HuH-7.5 (cell line): Measurements from ENCODE around the gene TLE5.
"Not testable (repeated sequence)": the region's sequence is repeated elsewhere in the genome, so short reads cannot be mapped to it uniquely, and the experiment has no call there.

ENCODE experiments used
- DNase-seq: peaks from one replicate; pipeline ENCODE4 v3.0.0; 2011; ENCODE audit warnings: low spot score

TLE5 gene

GRCh38 chr19:3045191-3045590 lies 17.1 kb downstream of the TLE5 start:
- DNase-seq = no peak

- no peak for DNase-seq
These were observed 19.6 kb downstream of the TLE5 start for GRCh38 chr19:3042621-3043267.

- DNase-seq = no peak
These were observed 20.3 kb downstream of the TLE5 start for GRCh38 chr19:3041761-3042620.

DNA sequence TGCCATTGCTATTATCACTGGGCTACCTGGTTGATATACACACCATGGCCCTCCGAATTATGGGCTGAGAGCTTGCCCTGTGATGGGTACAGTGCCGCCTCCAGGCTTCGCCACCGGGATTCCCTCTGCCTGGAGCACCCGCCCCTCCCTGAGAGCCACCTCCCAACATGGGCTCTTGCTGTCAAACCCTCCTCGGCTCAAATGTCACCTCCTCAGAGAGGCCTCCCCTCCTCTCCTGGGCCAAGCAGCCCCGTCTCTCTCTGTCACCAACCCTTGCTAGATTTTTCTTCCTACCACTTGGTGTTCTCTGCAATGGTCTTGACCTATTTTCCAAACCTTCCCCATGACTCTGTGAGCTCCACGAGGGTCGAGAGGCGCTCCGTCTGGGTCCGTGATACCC lies 21.0 kb downstream of the TLE5 start:
- DNase-seq = no peak

DNA sequence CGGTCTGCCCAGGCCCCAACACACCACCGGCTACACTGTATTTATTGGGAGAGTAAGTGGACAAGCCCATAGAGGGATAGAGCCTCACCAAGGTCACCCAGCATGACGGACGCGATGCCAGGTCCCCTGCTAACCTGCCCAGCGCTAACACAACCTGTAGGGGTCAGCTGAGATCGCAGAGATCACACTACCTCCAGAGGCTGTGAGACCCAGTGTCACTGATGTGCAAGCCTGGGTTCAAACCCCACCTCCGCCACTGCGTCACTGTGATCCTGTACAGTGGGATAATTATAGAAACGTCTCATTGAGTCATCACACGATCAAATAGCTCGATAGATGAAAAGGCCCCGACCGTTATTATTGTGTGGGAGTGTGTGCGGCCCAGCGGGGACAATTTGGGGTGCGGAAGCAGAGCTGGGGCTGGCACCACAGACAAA lies 22.6 kb downstream of the TLE5 start:
- DNase-seq = no peak

GRCh38 chr19:3039125-3039524 lies 23.2 kb downstream of the TLE5 start:
- DNase-seq = no peak

DNA sequence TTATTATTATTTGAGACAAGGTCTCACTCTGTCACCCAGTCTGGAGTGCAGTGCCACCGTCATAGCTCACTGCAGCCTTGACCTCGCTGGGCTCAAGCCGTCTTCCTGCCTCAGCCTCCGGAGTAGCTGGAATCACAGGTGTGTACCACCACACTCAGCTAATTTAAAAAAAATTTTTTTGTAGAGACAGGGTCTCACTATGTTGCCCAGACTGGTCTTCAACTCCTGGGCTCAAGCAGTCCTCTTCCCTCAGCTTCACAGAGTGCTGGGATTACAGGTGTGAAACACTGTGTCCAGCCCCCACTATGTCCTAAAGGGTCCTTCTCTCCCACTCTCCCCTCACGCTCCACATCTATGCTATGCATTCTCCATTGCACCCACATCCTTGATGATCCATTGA lies 24.1 kb downstream of the TLE5 start:
- DNase-seq = no peak

DNA sequence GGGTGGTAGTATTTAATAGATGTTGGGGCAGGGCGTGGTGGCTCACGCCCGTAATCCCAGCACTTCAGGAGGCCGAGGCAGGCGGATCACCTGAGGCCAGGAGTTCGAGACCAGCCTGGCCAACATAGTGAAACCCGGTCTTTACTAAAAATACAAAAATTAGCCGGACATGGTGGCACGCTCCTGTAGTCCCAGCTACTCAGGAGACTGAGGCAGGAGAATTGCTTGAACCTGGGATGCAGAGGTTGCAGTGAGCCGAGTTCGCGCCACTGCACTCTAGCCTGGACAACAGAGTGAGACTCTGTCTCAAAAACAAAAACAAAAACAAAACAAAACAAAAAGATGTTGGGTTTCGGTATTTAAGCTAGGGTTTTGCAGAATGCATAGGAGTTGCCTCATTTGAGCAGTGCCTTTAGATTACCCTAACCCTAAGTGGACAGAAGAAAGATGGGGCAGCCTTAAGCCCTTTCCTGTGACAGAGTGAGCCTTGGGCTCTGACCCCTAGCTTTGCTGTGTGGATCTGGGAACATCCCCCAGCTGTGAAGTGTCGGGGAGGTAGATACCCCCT lies 25.2 kb downstream of the TLE5 start:
- DNase-seq = not testable (repeated sequence)

- DNase-seq = peak; percentile 85
These were observed 25.9 kb downstream of the TLE5 start for GRCh38 chr19:3036119-3036976.

GRCh38 chr19:3035542-3036118 lies 26.7 kb downstream of the TLE5 start:
- peak; percentile 100 for DNase-seq

DNA sequence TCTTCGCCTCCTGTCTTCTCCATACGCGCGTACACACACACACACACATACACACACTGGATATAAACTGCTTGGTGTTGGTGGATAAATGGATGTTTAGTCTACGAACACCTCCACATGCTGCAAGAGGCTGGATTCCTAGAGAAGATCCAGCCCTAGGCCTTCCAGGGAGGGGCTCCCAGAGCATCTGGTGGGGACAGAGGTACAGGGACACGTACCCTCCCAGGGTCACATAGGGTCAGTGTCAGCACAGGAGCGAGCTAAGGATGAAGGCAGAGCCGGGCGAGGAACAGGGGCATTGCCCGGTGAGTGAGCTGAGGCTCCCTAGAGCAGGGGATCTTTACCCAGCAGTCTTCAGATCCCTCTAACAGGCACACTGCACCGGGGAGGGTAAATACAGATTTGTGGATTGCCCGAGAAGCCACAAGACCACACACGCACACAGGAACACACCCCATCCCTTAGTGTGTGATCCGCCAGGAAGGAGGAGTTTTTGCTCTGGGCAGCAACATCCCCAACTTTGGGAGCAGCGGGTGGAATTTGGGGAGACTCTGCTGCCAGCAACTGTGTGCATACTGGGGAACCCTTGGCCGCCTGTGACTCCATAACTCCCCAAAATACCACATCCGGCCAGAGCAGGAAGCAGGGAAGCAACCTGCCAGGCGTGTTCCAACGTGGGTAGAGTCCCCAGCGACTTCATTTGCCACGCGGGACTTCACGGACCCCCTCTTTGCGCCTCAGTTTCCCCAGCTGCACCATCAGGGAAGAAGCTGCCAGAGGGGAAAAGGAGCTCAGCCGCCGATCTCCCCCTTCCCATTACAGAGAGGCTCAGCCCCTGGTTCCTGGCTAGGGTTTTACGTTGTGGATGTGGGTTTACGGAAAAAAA lies 27.4 kb downstream of the TLE5 start:
- DNase-seq = no peak

DNA sequence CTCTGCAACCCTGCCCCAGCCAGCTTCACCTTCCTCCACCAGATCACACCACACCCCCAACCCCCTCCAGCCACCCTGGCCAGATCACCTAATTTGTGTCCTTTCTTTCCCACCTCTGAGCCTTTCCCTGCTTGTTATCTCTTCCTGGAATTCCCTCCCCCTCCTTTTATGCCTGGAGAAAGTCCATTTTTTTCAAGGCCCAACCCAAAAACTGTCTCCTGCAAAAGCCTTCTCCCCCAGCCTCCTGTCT lies 28.0 kb downstream of the TLE5 start:
- DNase-seq = no peak

DNA sequence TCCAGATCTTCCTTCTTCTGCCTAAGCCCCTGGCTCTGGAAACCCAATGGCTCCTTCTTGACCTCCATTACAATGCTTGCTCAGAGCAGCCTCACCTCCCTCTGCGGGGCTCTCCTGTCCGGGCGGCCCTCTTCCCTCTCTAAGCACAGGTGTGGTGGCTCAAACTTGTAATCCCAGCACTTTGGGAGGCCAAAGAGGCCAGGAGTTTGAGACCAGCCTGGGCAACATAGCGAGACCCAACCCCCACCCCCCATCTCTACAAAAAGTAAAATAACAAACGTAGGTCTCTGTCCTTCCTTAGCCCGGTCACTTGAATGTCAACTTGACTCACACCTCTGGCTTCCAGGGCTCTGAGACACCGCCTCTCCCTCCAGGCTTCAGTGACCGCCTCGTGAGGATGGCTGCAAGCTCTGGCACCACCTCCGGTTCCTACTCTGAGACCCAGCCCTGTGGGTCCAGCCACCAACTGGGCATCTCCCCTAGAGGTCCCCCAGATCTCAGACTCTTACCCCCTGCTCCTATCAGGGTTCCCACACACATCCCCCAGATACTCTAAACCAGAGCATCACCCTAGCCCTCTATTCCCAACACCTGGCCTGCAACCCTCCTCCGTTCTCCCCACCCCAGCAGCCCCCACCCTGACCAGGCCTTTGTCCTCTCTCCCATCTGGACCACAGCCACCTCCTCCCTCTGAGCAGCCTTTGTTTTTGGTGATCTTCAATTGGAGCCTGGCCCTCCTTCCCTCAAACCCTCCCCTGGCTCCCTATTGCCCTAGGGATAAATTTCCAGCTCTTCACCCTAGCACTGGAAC lies 28.5 kb downstream of the TLE5 start:
- DNase-seq = no peak

DNA sequence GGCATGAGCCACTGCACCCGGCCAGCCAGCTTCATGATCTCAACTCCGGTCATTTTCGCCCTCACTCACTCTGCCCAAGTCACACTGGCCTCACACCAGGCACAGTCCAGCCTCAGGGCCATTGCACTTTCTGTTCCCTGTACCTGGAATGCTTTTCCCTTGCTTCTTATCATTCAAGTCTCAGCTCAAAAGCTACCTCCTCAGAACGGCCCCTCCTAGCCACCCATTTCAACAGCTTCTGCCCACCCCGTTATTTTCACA lies 30.8 kb downstream of the TLE5 start:
- DNase-seq = no peak

DNA sequence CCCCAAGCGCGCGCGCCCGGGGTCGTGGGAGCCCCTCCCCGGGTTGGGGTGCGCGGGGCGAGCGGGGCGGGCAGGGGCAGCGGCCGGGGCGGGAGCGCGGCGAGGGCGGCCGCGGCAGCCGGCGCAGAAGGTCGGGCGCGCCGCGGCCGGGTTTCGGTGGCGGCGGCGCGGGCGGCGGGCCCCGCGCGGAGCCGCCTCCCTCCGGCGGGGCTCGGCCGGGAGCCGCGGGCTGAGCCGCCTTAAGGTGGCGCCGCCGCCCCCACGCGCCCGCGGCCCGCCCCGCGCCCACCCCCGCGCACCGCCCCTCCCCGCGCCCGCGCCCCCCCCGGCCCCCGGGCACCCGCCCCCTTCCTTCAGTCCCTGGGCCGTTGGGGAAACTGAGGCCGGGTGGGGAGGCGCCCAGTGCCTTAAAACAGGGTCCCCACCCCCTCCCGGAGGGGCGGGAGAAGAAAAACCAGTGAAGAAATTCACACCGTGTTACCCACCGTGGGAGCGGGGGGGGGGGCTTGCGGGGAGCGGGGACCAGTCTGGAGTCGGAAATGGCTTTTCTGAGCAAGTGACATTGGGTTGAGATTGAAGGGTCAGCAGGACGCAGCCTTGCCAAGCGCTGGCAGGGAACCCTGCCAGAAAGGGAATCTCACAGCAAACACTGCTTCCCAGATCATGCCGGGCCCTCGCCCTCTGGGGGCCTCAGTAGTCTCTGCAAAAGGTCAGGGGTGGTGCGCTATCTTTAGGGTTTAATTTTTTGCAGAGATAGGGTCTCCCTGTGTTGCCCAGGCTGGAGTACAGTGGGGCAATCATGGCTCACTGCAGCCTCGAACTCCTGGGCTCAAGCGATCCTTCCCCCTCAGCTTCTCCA lies 33.0 kb downstream of the TLE5 start, which contains the start of gene TLE2:
TLE2 (minus strand) TSS at position 216 of the 859 bp plus-strand sequence. CDS start 376 bp downstream, outside the sequence.
- DNase-seq = peak; percentile 64

GRCh38 chr19:3028305-3029064 lies 33.8 kb downstream of the TLE5 start:
- no peak for DNase-seq

- DNase-seq = no peak
These were observed 34.4 kb downstream of the TLE5 start for GRCh38 chr19:3027981-3028304.

DNA sequence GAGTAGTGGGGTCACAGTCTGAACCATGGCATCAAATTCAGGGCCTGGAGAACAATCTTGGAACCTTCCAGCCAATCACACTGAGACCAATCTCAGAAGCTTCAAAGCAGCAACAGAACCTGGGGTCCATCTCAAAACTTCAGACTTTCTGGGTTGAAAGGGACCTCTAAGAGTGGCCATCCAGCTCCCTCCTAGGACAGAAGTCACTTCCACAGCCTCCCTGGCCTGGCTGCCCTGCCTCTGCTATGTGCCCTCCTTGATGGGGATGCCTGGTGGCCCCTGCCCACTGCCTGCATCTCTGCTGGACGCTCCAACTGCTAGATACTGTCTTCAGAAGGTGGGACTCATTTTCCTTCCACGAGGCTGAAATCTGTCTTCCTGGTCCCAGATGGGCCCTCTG lies 35.0 kb downstream of the TLE5 start:
- DNase-seq = no peak

GRCh38 chr19:3026768-3027167 lies 35.5 kb downstream of the TLE5 start:
- DNase-seq = no peak
